K562 (cell line): ENCODE measurements around the gene DCXR. TPM values are rescaled to one million over a fixed set of nuclear protein-coding genes. Genes with fewer than 3 reads are reported as not detected.

ENCODE experiments used
- ARID4B ChIP-seq: sonication (generic); formaldehyde crosslinking; IDR thresholded peaks from 2 replicates; pipeline ENCODE4 v1.8.0; 2022; ENCODE audit warnings: mild to moderate bottlenecking, missing genetic modification reagents
- ATF1 ChIP-seq, 2 experiments: fragments of 450-650 bp in 1 of 2; IDR thresholded peaks; 2 replicates each; pipeline ENCODE4 v1.6.1; 2016; ENCODE audit warnings: missing compliant biosample characterization in 1 of 2, missing genetic modification characterization in 1 of 2
- CBFB ChIP-seq: sonication (generic); formaldehyde crosslinking; IDR thresholded peaks from 2 replicates; pipeline ENCODE4 v1.4.0; 2020; ENCODE audit warnings: mild to moderate bottlenecking, missing genetic modification reagents
- CREB3L1 ChIP-seq: fragments of 450-650 bp; IDR thresholded peaks from 2 replicates; pipeline ENCODE4 v1.6.1; 2014; ENCODE audit warnings: low read depth, mild to moderate bottlenecking, moderate library complexity, borderline replicate concordance
- E2F1 ChIP-seq: sonication (generic); formaldehyde crosslinking; IDR thresholded peaks from 2 replicates; pipeline ENCODE4 v1.8.1; 2023; ENCODE audit warnings: mild to moderate bottlenecking, missing genetic modification reagents, moderate library complexity
- E2F6 ChIP-seq, 2 experiments: IDR thresholded peaks; 2 replicates each; pipeline ENCODE4 v1.6.1; 2011; ENCODE audit warnings: borderline replicate concordance in 1 of 2, control low read depth in 1 of 2, low read depth in 1 of 2, low read length in 1 of 2, mild to moderate bottlenecking in 1 of 2, mixed read lengths in 1 of 2, moderate library complexity in 1 of 2; ENCODE audit not compliant: insufficient read depth in 1 of 2, insufficient read length in 1 of 2, poor library complexity in 1 of 2, severe bottlenecking in 1 of 2; ENCODE audit errors: extremely low read depth in 1 of 2
- MYBL2 ChIP-seq, 2 experiments: fragments of 450-650 bp in 1 of 2; sonication (generic) in 1 of 2; formaldehyde crosslinking in 1 of 2; IDR thresholded peaks; 2 replicates each; pipeline versions ENCODE4 v1.6.1 to v1.8.1; 2017 to 2022; ENCODE audit warnings: borderline replicate concordance in 1 of 2, inconsistent platforms in 1 of 2, low read depth in 1 of 2, mild to moderate bottlenecking in 1 of 2, missing genetic modification reagents in 1 of 2, moderate library complexity in 1 of 2
- NCOA4 ChIP-seq: fragments of 450-650 bp; IDR thresholded peaks from 2 replicates; pipeline ENCODE4 v1.6.1; 2018; ENCODE audit warnings: mild to moderate bottlenecking; ENCODE audit not compliant: partially characterized antibody
- PHB ChIP-seq: fragments of 250-450 bp; sonication (Bioruptor Pico); IDR thresholded peaks from 2 replicates; pipeline ENCODE4 v1.5.0; 2021
- SIX5 ChIP-seq, 2 experiments: IDR thresholded peaks; 2 replicates each; pipeline ENCODE4 v1.6.1; 2011; ENCODE audit warnings: low read length in 2 of 2, borderline replicate concordance in 1 of 2, low read depth in 1 of 2, mild to moderate bottlenecking in 1 of 2, moderate library complexity in 1 of 2; ENCODE audit not compliant: insufficient read depth in 1 of 2
- THRAP3 ChIP-seq: fragments of 450-650 bp; IDR thresholded peaks from 2 replicates; pipeline ENCODE4 v1.6.1; 2016; ENCODE audit warnings: mild to moderate bottlenecking, inconsistent platforms, borderline replicate concordance
- U2AF2 ChIP-seq: fragments of 200-400 bp; formaldehyde crosslinking; optimal IDR thresholded peaks from 2 replicates; pipeline ENCODE3; 2017; ENCODE audit warnings: low read depth, mild to moderate bottlenecking, low read length
- ZC3H4 ChIP-seq: sonication (generic); formaldehyde crosslinking; IDR thresholded peaks from 2 replicates; pipeline ENCODE4 v1.9.0; 2021; ENCODE audit warnings: missing genetic modification reagents, borderline replicate concordance
- ZNF511 ChIP-seq: sonication (generic); formaldehyde crosslinking; IDR thresholded peaks from 2 replicates; pipeline ENCODE4 v1.8.0; 2022; ENCODE audit warnings: mild to moderate bottlenecking, missing genetic modification reagents
- polyA plus RNA-seq, 8 experiments: library from polyadenylated mRNA; depleted of rRNA in 4 of 8; stranded (reverse) in 5 of 8; unstranded in 3 of 8; fragments of >200 nt; fragmentation: Nextera tagmentation in 2 of 8; fragmentation: Illumina TruSeq in 1 of 8; extraction: Ambion mirVana in 2 of 8; extraction: Trizol in 1 of 8; gene quantifications; 2 replicates each; pipeline versions ENCODE4 v1.2.1 to v1.2.3, GENCODE V29; 2011 to 2014; ENCODE audit warnings: inconsistent platforms in 1 of 8, missing spikeins in 1 of 8
- total RNA-seq, 7 experiments: library from RNA; depleted of rRNA in 6 of 7; stranded (reverse); fragments of >200 nt in 6 of 7; fragmentation: Illumina TruSeq in 2 of 7; extraction: Trizol in 2 of 7; gene quantifications; 2 replicates each; pipeline versions ENCODE4 v1.2.1 to v1.2.3, GENCODE V29; 2011 to 2021; ENCODE audit warnings: low replicate concordance in 1 of 7

Gene DCXR
- total and polyA plus RNA-seq, 9 of the 15 experiments (the other 6 are each of a cell fraction or from before 2014, with no cell fraction given), result 21.3 to 274 (median 156) TPM

GRCh38 chr17:82064433-82065192, 27.1 kb upstream of the DCXR start (continued):
- TF ChIP-seq ARID4B (0 out of 2 replicates have a peak, but pooled peaks have one; percentile 14), ATF1 (CRISPR knock-in tag; IDR thresholded peaks at IDR 0.05) (no peak), ATF1 (tag; IDR thresholded peaks at IDR 0.05) (no peak), SIX5 (IDR thresholded peaks at IDR 0.05; ENCODE audit: borderline replicate concordance in 1 of 2, insufficient read depth in 1 of 2, low read depth in 1 of 2, low read length in 2 of 2) (no peak), ZNF511 (CRISPR knock-in tag) (no peak), THRAP3 (no peak), CBFB (CRISPR knock-in tag) (0 out of 2 replicates have a peak, but pooled peaks have one; percentile 59), U2AF2 (no peak), CREB3L1 (no peak), MYBL2 (IDR thresholded peaks at IDR 0.05; ENCODE audit: low read depth) (no peak), MYBL2 (CRISPR knock-in tag; IDR thresholded peaks at IDR 0.05; ENCODE audit: borderline replicate concordance) (no peak), E2F1 (CRISPR knock-in tag) (no peak), ZC3H4 (CRISPR knock-in tag) (peak; percentile 10; the same call in 1 of the 2 replicates), PHB (CRISPR knock-in tag) (no peak), E2F6 (IDR thresholded peaks at IDR 0.05; ENCODE audit: borderline replicate concordance in 1 of 2, extremely low read depth in 1 of 2, insufficient read depth in 1 of 2, insufficient read length in 1 of 2, low read depth in 1 of 2, low read length in 1 of 2, poor library complexity in 1 of 2, severe bottlenecking in 1 of 2) (no peak), NCOA4 (no peak)
